Stimulated activated CD8-positive, alpha-beta memory T cell treated with anti-CD3 and anti-CD28 coated beads, Interleukin-4, amount 100 ng/mL, for 1 hour (primary cell): ENCODE measurements around the gene MCEMP1.
"Not testable (repeated sequence)": the region's sequence is repeated elsewhere in the genome, so short reads cannot be mapped to it uniquely, and the experiment has no call there.

Experiments used
- DNase-seq, 2 donors: peaks; one replicate each; pipeline ENCODE4 v3.0.0-alpha.2; 2020; ENCODE audit warnings: low read depth in 2 of 2, low spot score in 1 of 2

Gene MCEMP1

DNA sequence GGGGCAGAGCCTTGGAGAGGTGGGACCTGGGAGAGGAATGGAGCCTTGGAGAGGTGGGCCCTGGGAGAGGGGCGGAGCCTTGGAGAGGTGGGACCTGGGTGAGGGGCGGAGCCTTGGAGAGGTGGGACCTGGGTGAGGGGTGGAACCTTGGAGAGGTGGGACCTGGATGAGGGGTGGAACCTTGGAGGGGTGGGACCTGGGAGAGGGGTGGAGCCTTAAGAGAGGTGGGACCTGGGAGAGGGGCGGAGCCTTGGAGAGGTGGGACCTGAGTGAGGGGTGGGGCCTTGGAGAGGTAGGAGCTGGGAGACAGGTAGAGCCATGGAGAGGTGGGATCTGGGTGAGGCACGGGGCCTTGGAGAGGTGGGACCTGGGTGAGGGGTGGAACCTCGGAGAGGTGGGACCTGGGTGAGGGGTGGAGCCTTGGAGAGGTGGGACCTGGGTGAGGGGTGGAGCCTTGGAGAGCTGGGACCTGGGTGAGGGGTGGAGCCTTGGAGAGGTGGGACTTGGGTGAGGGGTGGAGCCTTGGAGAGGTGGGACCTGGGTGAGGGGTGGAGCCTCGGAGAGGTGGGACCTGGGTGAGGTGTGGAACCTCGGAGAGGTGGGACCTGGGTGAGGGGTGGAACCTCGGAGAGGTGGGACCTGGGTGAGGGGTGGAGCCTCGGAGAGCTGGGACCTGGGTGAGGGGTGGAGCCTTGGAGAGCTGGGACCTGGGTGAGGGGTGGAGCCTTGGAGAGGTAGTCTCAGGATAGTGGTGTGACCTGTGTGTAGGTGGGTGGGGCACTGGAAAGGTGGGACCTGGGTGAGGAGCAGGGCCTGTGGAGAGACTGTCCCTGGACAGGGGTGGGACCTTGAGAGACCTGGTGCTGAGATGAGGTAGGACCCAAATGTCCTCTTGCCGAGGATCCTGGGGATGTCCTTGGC lies 33.0 kb upstream of the MCEMP1 start:
- DNase-seq, result not testable (repeated sequence)

DNA sequence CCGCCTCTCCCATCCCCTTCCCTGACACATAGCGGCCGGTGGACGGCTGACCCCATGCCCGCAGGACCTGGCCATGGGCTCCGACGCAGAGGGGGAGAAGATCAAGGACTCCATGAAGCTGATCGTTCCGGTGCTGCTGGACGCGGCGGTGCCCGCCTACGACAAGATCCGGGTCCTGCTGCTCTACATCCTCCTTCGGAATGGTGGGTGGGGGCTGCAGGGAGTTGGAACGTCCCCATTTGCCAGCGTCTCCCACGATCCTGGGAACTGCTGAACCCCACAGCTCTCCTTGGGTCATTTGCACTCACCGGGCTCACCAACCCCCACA lies 32.4 kb upstream of the MCEMP1 start:
- DNase-seq, result no peak

DNA sequence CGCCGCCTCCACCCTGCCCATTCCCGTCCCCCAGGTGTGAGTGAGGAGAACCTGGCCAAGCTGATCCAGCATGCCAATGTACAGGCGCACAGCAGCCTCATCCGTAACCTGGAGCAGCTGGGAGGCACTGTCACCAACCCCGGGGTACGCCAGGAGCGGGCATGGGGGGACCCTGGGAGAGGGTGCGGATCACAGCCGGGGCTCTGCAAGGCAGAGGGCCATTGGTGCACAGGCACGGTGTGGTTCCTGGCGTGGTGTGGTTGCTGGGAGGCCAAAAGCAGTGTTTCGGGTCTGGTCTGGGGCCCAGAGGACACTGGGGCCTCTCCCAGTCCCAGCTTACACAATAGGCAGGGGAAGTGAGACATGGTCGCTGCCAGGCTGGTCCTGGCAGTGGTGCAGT lies 31.7 kb upstream of the MCEMP1 start:
- no peak for DNase-seq

DNA sequence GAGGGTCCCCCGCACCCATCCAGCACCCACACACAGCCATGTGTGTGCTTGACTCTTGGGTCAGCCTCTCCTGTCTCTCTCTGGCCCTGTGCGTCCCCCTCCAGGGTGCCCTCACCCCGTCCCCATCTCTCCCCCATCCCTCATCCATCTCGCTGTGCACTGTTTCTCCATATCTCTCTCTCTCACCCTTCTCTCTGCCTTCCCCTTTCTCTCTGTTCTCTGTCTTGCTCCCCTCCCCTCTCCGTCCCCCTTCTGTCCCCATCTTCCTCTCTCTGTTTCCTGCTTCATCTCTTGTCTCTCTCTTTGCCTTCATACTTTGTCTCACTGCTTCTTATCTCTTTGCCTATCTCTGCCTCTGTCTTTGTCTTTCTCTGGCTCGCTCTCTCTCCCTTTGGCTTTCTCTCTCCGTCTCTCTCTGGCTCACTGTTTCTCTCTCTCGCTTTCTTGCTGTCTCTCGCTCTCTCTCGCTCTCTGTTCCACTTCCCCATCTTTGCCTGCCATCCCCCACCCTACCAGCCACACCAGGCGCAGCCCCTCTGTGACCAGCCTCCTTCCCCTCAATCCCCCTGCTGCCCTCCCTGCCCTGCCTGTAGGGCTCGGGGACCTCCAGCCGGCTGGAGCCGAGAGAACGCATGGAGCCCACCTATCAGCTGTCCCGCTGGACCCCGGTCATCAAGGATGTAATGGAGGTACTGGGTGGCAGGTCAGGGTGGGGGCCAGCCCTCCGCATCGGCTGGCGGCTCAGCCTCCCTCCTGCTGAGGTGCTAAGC lies 31.0 kb upstream of the MCEMP1 start:
- no peak for DNase-seq

DNA sequence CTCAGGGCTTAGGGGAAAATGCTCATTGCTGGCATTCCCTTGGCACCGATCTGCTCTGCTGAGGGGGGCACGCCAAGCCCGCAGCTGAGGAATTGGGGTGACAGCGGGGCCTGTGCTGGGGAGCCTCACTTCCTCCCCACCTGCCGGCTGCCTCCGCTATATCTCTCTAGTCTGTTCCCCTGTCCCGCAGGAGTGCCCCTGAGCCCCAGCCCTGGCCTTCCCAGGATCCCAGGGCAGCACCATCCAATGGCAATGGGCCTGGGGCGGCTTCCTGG lies 30.5 kb upstream of the MCEMP1 start:
- no peak for DNase-seq

DNA sequence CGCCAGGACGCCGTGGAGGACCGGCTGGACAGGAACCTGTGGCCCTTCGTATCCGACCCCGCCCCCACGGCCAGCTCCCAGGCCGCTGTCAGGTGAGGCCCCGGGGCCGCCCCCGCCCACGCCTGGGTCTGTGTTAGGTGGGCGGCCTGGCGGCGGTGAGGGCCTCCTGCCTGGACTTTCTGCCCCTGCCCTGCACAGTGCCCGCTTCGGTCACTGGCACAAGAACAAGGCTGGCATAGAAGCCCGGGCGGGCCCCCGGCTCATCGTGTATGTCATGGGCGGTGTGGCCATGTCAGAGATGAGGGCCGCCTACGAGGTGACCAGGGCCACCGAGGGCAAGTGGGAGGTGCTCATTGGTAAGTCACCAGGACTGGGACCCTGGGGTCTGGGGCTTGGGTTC lies 29.7 kb upstream of the MCEMP1 start:
- DNase-seq, result no peak

DNA sequence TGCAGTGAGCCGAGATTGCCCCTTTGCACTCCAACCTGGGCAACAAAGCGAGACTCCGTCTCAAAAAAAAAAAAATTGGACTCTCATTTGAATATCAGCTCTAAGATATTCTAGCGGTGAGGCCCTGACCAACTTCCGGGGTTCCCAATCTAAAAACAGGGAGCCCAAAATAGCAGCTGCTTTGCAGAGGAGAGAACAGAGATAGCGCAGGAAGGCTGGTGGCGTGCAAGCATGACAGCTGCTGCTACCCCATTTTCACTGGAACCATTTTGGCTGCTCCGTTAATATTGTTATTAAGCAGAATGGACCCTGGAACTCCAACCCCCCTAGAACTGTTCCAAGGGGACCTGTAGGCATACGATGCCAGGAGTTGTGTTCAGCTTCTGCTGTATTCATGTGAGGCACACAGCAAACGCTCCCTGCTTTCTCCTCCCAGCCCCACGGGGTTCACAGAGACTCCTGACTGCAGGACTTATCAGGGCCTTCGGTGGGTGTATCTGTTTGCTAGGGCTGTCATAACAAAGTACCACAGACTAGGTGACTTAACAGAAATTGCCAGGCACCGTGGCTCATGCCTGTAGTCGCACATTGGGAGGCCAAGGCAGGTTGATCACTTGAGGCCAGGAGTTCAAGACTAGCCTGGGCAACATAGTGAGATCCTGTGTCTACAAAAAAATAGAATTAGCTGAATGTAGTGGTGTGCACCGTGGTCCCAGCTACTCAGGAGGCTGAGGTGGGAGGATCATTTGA lies 28.4 kb upstream of the MCEMP1 start:
- no peak for DNase-seq

DNA sequence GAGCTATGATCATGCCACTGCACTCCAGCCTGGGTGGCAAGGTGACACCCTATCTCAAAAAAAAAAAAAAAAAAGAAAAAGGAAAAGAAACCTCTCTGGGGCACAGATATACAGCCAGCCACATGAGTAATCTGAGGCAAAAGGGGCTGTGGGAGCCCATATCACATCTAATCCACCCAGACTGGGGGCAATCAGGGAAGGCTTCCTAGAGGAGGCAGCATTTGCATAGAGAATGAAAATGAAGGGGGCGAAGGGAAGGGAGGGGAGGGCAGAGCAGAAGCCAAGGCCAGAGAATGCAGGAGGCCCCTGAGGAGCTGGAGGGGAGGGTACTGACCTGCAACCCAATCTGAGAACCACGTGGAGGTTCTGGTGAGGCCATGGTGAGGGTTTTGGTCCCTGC lies 26.7 kb upstream of the MCEMP1 start:
- no peak for DNase-seq

DNA sequence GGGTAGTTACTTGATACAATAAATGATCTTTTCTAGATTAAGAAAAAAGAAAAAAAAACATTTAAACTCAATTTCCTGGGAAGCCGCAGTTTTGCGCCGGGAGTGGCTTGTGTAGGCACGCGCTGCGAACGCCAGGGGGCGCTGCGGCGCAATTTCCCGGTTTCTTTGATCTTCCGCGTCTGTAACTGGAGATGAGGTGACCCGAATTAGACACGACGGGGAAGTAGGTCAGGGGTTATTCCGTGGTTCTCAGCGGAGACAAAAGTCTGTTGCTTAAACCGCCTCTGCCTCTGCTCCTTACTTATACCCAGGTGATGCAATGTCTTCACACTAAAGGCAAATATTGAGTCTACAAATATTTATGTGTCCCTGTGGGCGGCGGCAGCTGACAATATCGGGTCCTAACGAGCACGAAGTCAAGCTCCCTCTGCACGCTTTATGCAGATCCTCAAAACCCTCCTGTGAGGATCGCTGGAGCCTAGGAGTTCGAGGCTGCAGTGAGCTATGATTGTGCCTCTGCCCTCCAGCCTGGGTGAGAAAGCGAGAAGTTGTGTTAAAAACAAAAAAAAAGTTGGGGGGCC lies 24.7 kb upstream of the MCEMP1 start:
- peak; percentile 75 to 76 for DNase-seq

DNA sequence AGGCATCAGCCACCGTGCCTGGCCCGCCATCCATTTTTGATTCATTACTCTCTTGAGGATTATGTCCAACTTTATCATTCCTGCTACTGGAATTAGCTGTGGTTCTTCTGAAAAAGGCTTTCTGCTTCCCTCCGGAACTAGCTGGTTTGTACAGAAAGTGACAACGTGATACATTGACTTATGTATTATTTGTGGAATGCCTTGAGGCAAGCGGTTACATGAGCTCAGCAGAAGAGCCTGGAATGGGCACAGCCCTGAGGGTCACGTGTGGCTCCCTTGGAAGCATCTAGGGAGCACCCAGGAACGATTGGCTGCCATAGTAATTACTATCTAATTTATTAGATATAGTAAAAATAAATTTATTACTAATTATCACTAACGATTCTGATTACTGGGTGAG lies 22.5 kb upstream of the MCEMP1 start:
- no peak for DNase-seq

DNA sequence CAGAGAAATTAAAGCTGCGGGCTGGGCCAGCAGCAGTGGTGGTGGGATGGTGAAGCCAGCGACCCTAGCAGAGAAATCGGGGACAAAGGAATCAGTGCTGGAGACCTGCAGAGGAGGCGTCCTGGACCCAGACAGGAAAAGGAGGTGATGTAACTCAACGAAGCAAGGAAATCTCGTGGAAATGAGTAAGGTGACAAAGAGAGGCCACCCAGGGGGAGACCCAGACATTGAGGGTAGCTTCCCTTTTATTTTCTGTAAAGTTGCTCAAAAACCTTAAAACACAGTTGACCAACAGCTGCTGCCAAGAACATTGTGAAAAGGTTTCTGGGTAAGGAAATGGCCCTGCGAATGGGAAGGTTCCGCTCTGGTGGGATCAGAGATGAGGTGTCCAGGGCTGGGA lies 21.3 kb upstream of the MCEMP1 start:
- DNase-seq, result no peak

DNA sequence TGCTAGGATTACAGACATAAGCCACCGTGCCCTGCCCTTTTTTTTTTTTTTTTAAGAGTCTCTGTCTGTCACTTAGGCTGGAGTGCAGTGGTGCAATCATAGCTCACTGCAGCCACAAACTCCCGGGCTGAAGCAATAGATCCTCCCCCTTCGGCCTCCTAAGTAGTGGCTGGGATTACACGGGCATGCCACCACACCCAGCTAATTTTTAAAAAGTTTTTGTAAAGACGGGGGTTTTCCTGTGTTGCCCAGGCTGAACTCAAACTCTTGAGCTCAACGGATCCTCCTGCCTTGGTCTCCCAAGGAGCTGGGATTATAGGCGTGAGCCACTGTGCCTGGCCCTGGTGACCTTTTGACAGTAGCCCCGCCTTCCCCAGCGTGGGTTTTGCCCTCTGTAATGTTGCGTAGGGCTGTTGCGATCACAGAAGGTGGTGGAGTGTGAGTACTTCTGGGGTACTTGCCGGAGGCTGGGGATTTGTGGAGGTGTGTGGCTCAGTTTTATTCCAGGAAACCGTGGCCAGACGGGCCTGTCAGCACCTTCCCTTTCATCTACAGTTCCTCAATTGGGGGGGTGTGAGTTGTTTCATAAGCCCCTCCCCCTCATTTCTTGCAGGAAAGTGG lies 19.6 kb upstream of the MCEMP1 start:
- DNase-seq, result no peak

DNA sequence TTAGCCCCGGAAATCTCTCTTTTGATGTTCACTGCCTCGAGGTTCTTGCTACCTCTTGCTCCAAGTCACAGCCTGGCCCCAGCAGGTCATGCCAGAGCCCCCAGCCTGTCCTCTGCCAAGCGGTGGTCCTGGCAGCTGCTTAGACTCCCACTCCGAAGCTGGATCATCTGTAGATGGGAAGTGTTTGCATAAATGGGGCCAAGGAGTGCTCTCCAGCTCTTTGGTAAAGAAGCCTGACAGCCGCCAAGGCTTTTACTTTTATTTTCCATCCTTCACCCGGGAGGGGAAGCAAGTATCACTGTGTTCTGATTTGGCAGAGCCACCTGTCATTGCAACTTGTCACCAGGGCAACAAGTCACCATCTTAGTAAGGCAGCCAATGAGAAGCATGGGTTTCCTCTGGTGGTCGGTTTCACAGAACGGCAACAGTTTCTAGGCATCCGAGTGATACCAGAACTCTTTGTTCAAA lies 18.6 kb upstream of the MCEMP1 start:
- no peak for DNase-seq

DNA sequence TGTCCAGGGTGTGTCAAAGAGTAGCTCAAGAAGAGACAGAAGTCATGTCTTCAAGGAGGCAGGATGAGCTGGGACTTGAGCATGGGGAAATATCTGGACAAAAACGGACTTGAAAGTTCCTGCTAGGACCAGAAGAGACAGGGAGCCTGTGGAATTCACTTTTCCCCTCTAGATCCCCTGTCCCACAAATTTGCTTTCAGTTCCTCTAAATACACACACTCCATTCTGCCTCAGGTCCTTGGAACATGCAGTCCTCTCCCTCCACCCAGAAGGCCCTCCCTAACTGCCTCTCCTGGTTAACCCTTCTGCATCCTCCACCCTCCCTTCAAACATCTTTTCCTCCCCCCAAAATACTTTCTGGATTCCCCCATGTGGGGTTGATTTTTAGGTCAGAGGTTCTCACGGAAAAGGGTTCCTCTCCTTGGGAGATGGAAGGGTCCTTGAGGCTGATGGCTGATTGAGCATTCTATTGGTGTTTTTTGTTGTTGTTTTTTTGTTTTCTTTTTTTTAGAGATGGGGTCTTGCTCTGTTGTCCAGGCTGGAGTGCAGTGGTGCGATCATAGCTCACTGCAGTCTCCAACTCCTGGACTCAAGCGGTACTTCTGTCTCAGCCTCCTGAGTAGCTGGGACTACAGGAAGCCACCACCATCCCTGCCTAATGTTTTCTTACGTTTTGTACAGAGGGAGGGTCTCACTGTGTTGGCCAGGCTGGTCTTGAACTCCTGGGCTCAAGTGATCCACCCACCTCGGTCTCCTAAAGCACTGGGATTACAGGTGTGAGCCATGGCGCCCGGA lies 14.9 kb upstream of the MCEMP1 start:
- DNase-seq, result no peak

DNA sequence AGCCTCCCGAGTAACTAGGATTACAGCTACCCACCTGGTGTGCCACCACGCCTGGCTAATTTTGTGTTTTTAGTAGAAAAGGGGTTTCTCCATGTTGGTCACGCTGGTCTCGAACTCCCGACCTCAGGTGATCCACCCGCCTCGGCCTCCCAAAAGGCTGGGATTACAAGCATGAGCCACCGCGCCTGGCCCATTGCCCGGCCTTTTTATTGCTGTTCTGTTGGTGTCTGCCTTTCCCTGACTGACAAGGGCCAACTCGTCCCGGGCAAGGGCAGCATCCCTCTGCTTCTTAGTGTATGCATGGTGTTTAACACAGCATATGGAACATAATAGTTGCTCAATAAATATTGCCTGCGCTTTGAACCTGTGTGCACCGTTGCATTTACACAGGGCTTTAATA lies 14.2 kb upstream of the MCEMP1 start:
- DNase-seq, result no peak

DNA sequence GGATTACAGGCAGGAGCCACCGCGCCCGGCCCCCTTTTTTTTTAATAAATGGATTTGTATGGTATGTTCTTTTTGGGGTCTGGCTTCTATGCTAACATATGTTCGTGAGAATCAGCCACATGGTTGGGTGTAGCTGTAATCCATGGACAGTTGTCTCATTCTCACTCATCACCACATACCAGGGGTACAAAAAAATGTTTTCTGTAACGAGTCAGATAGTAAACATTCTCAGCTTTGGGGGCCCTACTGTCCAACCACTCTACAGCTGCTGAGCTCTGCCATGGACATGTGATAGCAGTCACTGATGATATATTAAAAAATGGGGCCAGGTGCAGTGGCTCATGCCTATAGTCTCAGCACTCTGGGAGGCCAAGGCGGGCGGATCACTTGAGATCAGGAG lies 13.2 kb upstream of the MCEMP1 start:
- DNase-seq, result no peak

DNA sequence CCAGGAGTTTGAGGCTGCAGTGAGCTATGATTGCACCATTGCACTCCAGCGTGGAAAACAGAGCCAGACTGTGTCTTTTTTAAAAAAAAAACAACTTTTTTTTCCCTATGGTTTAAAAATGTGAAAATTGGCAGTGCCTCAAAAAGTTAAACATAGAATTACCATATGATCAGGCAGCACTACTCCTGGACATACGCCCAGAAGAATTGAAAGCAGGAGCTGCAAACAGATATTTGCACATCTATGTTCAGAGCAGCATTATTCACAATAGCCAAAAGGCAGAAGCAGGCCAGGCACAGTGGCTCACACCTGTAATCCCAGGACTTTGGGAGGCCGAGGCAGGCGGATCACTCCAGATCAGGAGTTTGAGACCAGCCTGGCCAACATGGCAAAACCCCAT lies 11.8 kb upstream of the MCEMP1 start:
- DNase-seq, result no peak

DNA sequence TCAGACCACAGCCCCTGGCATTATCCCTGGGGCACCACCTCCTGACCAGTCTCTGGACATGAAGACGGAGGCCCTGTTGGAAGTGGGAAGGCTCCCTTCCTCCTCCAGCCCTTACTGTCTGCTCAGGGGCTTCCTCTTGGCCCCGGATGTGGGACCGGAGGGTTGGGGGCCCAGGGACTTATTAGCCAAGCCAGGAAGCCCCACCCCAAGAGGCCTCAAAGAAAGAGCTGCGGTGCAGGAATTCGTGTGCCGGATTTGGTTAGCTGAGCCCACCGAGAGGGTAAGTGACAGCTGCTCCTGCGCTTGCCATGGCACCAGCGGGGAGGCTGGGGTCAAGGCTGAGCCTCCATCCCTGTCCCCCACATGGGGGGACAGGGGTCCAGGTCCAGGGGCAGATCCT lies 8.0 kb upstream of the MCEMP1 start, which contains the start of gene RETN:
TSS of gene RETN (plus strand) at position 208 of the 400 bp plus-strand sequence. CDS start 278 bp downstream, outside the sequence.
- DNase-seq, result no peak

DNA sequence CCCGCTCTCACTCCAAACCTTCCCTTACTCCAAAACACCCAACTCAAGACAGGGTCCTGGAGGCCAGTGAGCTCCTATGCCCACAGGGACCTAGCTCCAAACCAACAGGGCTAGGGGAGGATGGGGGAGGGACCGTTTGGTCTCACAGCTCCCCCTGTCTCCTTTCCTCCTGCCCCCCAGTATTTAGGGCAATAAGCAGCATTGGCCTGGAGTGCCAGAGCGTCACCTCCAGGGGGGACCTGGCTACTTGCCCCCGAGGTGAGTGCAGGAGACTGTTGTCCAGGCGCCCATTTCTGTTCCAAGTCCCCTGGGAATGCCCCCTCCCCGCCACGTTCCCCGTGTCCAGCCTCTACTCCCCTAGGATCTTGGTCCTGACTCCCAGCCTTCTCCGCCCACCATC lies 7.2 kb upstream of the MCEMP1 start:
- no peak for DNase-seq

DNA sequence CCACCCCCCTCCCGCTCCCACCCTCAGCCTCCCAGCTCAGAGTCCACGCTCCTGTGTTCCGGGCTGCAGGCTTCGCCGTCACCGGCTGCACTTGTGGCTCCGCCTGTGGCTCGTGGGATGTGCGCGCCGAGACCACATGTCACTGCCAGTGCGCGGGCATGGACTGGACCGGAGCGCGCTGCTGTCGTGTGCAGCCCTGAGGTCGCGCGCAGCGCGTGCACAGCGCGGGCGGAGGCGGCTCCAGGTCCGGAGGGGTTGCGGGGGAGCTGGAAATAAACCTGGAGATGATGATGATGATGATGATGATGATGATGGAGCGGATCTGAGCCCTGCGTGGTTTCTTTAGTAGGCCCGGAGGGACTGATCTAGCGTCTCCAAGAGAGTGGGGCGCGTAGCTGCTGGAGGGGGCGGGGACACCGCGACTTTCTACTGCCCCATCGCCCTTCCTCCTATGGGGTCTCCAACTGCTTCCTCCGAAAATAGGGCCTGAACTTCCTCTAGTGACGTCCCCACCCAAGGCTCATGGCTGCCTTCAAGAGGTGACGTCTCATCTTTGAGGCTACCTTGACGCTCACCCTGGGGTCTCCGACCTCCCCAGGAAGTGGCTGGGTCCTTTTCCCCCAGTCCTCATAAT lies 6.6 kb upstream of the MCEMP1 start:
- no peak for DNase-seq
